ENCODE measurements around the gene OR8G1.

Gene OR8G1, protein sequence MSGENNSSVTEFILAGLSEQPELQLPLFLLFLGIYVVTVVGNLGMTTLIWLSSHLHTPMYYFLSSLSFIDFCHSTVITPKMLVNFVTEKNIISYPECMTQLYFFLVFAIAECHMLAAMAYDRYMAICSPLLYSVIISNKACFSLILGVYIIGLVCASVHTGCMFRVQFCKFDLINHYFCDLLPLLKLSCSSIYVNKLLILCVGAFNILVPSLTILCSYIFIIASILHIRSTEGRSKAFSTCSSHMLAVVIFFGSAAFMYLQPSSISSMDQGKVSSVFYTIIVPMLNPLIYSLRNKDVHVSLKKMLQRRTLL

DNA sequence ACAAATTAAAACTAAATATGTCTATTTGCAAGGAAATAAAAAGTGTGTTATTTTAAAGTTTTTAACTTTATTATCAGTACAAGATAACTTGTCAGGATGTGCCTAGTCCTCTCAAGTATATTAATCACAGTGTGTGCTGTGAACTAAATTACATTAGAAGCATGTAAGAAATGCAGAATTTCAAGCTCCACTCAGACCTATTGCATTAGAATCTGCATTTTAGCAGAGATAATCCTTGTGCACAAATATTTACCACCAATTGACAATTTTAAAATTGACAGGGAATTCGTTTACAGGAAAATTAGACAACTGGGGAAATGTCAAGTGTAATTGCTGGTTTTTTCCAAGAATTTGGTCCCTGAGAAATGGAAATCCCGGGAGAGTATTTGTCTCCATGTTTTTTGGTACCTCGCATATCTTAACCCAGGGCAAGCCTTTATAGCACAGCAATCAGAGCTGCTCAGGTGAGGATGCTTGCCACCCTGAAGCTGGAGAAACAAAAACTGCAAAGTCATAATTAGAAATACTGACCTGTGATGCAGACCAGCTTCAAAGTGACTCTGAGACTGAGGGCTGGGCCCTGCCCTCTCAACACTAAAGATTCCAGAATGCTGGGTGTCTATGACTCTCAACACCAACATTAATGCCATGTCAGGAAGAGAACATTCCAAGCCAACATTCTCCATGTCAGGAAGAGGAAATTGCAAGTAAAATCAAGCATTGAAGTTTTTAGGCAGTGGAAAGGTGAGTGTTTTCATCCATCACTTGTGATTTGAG lies at the start of gene OR8G1:
TSS of gene OR8G1 (plus strand) at position 475 of the 777 bp plus-strand sequence. CDS start 8,581 bp downstream, outside the sequence.
- no peaks in the 10 kb centered on the region for H3K36me3 Mint-ChIP-seq (ENCODE audit: low read depth)
- H3K4me1 Mint-ChIP-seq (ENCODE audit: low read depth), result no peaks in the 10 kb centered on the region
- no peak within 1 kb of the TSS for H3K27ac Mint-ChIP-seq

GRCh38 chr11:124193221-124194010 lies 47.5 kb upstream of the OR8G1 start:
- Mint-ChIP-seq H3K27me3 (ENCODE audit: low read depth) (peaks cover 12% of the 10 kb centered on the region), H3K4me1 (ENCODE audit: low read depth) (no peaks in the 10 kb centered on the region), H3K27ac (no peak overlapping the region), H3K36me3 (ENCODE audit: low read depth) (no peaks in the 10 kb centered on the region), H3K9me3 (no peaks in the 10 kb centered on the region), H3K4me3 (no peak overlapping the region)

More for the DNA sequence above, at the start of gene OR8G1:
- no peaks in the 10 kb centered on the region for H3K27me3 Mint-ChIP-seq (ENCODE audit: low read depth)
- H3K9me3 Mint-ChIP-seq, result no peaks in the 10 kb centered on the region
- H3K4me3 Mint-ChIP-seq, result no peak within 1 kb of the TSS

DNA sequence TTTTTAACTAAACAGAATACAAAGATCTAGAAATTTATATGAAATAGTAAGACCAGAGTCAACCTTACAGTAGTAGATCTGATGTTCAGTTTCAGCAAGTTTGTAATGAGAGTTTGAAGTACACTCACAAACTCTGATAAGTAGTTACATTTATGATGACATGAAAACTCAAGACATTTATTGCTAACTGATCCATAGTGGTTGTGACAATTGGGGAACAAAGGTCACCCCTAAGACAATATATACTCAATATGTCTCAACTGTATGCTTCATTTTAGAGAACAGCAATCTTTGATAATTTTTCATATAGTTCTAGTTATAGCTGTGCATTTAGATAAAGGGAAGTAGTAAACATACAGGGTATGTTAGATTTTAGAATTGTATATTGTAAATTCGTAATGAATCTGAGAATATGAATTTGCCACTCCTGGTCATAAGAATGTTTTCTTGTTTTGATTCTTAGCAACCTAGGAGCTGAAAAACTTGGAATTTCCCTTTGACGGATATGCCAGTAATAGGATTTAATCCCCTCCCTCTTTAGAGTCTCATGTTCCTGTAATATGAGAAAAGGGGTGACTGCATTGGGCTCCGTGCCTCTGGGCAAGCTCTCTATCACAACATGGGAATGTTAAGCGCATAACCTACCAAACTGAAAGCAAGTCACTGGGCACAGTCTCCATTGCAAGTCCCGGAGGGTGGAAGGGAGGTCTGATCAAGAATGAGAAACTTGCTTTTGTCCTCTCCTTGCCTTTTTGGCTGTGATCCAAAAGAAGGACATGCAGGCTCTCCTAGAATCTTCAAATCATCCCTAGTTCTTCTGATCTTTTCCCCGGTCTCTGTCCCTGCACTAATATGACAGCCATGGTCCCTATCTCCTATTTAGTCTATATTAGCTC lies 46.4 kb upstream of the OR8G1 start:
- no peak overlapping the region for H3K27ac Mint-ChIP-seq
- H3K36me3 Mint-ChIP-seq (ENCODE audit: low read depth), result no peaks in the 10 kb centered on the region
- H3K9me3 Mint-ChIP-seq, result no peaks in the 10 kb centered on the region
- H3K4me1 Mint-ChIP-seq (ENCODE audit: low read depth), result no peaks in the 10 kb centered on the region
- no peak overlapping the region for H3K4me3 Mint-ChIP-seq
- peaks cover 12% of the 10 kb centered on the region for H3K27me3 Mint-ChIP-seq (ENCODE audit: low read depth)

DNA sequence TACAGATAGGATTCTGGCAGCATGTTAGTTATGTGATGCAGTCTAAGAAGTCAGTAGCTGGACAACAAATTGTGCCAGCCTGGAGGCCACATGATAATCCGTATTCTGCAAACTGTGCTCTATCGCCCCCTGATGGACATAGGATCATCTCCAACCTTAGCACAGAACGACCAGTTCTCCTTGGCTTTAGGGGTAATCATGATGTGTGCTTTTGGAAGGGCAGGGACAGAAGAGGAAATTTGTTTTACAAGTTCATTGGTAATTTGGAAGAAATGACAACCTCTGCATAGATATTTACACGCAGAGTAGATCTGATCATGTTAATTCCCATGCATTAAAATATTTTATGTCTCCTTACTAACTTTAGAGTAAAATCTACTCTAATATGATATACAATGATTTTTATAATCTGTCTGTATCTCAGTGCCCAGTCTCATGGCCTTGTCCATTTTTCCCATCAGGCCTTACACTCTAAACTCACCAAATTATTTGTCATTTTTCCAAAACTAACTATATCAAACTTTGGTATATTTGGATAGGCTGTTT lies 45.6 kb upstream of the OR8G1 start:
- H3K9me3 Mint-ChIP-seq, result no peaks in the 10 kb centered on the region

DNA sequence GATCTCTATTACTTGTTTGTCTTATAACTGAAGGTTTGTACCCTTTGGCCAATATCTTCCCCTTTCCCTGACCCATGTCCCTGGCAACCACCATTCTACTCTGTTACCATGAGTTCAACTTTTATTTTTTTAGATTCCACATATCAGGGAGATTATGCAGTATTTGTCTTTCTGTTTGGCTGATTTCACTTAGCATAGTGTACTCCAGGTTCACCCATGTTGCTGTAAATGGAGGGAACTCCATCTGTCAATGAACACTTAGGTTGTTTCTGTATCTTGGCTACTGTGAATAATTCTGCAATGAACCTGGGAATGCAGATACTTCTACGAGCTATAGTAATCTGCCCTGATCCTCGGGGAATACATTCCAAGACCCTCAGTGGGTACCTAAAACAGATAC lies 42.9 kb upstream of the OR8G1 start:
- Mint-ChIP-seq H3K9me3 (no peaks in the 10 kb centered on the region), H3K4me3 (no peak overlapping the region)

More for the DNA sequence above, 45.6 kb upstream of the OR8G1 start:
- H3K4me1 Mint-ChIP-seq (ENCODE audit: low read depth), result no peaks in the 10 kb centered on the region
- no peak overlapping the region for H3K27ac Mint-ChIP-seq
- no peaks in the 10 kb centered on the region for H3K36me3 Mint-ChIP-seq (ENCODE audit: low read depth)
- H3K4me3 Mint-ChIP-seq, result no peak overlapping the region
- H3K27me3 Mint-ChIP-seq (ENCODE audit: low read depth), result peaks cover 12% of the 10 kb centered on the region

GRCh38 chr11:124198897-124199296 lies 42.0 kb upstream of the OR8G1 start:
- no peaks in the 10 kb centered on the region for H3K36me3 Mint-ChIP-seq (ENCODE audit: low read depth)
- H3K4me1 Mint-ChIP-seq (ENCODE audit: low read depth), result no peaks in the 10 kb centered on the region
- H3K27me3 Mint-ChIP-seq (ENCODE audit: low read depth), result peaks cover 1% of the 10 kb centered on the region
- no peaks in the 10 kb centered on the region for H3K9me3 Mint-ChIP-seq
- H3K4me3 Mint-ChIP-seq, result no peak overlapping the region
- H3K27ac Mint-ChIP-seq, result no peak overlapping the region

More for the DNA sequence above, 42.9 kb upstream of the OR8G1 start:
- no peaks in the 10 kb centered on the region for H3K36me3 Mint-ChIP-seq (ENCODE audit: low read depth)
- peaks cover 4% of the 10 kb centered on the region for H3K27me3 Mint-ChIP-seq (ENCODE audit: low read depth)
- no peaks in the 10 kb centered on the region for H3K4me1 Mint-ChIP-seq (ENCODE audit: low read depth)
- no peak overlapping the region for H3K27ac Mint-ChIP-seq

- Mint-ChIP-seq H3K27ac (no peak overlapping the region), H3K27me3 (ENCODE audit: low read depth) (no peaks in the 10 kb centered on the region), H3K36me3 (ENCODE audit: low read depth) (no peaks in the 10 kb centered on the region)
Measured at GRCh38 chr11:124199702-124200101, 41.2 kb upstream of the OR8G1 start.

GRCh38 chr11:124200671-124201070 lies 40.2 kb upstream of the OR8G1 start:
- Mint-ChIP-seq H3K27me3 (ENCODE audit: low read depth) (no peaks in the 10 kb centered on the region), H3K4me1 (ENCODE audit: low read depth) (no peaks in the 10 kb centered on the region), H3K36me3 (ENCODE audit: low read depth) (no peaks in the 10 kb centered on the region), H3K27ac (no peak overlapping the region), H3K4me3 (no peak overlapping the region), H3K9me3 (no peaks in the 10 kb centered on the region)

More at GRCh38 chr11:124199702-124200101, 41.2 kb upstream of the OR8G1 start:
- no peaks in the 10 kb centered on the region for H3K4me1 Mint-ChIP-seq (ENCODE audit: low read depth)
- H3K9me3 Mint-ChIP-seq, result no peaks in the 10 kb centered on the region
- no peak overlapping the region for H3K4me3 Mint-ChIP-seq

DNA sequence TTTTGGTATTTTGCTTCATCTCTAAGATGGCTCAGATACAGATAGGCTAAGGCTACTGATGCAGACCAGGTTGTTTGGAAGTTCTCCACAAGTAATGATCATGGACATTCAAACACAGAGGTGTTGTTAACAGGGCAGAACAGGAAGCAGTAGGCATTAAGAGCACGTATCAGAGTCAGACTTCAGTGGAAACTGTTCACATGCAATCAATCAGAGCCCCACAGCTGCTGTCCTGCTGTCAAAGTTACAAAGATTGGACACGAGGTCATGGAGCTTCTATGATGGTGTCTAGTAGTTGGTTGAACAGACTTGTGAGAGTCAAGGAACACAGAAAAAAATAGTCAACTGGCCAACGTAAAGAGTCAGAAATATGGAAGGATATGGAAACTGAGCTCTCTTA lies 37.9 kb upstream of the OR8G1 start:
- Mint-ChIP-seq H3K27ac (no peak overlapping the region), H3K4me3 (no peak overlapping the region), H3K9me3 (no peaks in the 10 kb centered on the region), H3K27me3 (ENCODE audit: low read depth) (no peaks in the 10 kb centered on the region), H3K36me3 (ENCODE audit: low read depth) (no peaks in the 10 kb centered on the region), H3K4me1 (ENCODE audit: low read depth) (no peaks in the 10 kb centered on the region)

- H3K4me1 Mint-ChIP-seq (ENCODE audit: low read depth), result no peaks in the 10 kb centered on the region
- H3K4me3 Mint-ChIP-seq, result no peak overlapping the region
- H3K36me3 Mint-ChIP-seq (ENCODE audit: low read depth), result no peaks in the 10 kb centered on the region
- H3K9me3 Mint-ChIP-seq, result no peaks in the 10 kb centered on the region
- H3K27ac Mint-ChIP-seq, result no peak overlapping the region
- no peaks in the 10 kb centered on the region for H3K27me3 Mint-ChIP-seq (ENCODE audit: low read depth)
Measured at GRCh38 chr11:124204008-124204407, 36.9 kb upstream of the OR8G1 start.

DNA sequence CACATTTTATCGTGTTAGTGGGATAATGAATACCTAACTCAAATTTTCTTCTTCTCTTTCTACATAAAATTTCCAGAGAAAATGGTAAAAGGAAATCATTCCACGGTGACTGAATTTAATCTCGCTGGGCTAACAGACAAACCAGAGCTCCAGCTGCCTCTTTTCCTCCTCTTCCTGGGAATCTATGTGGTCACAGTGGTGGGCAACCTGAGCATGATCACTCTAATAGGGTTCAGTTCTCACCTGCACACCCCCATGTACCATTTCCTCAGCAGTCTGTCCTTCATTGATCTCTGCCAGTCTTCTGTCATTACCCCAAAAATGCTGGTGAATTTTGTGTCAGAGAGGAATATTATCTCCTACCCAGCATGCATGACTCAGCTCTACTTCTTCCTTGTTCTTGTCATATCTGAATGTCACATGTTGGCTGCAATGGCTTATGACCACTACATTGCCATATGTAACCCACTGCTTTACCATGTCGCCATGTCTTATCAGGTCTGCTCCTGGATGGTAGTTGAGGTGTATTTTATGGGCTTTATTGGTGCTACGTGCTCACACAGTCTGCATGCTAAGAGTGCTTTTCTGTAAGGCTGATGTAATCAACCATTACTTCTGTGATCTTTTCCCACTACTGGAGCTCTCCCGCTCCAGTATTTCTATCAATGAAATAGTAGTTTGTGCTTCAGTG lies 33.6 kb upstream of the OR8G1 start:
- H3K9me3 Mint-ChIP-seq, result no peaks in the 10 kb centered on the region
- H3K4me3 Mint-ChIP-seq, result no peak overlapping the region
- no peak overlapping the region for H3K27ac Mint-ChIP-seq
- H3K36me3 Mint-ChIP-seq (ENCODE audit: low read depth), result no peaks in the 10 kb centered on the region
- no peaks in the 10 kb centered on the region for H3K4me1 Mint-ChIP-seq (ENCODE audit: low read depth)
- no peaks in the 10 kb centered on the region for H3K27me3 Mint-ChIP-seq (ENCODE audit: low read depth)

GRCh38 chr11:124209824-124210357 lies 31.0 kb upstream of the OR8G1 start:
- H3K27me3 Mint-ChIP-seq (ENCODE audit: low read depth), result no peaks in the 10 kb centered on the region
- H3K27ac Mint-ChIP-seq, result no peak overlapping the region
- no peaks in the 10 kb centered on the region for H3K4me1 Mint-ChIP-seq (ENCODE audit: low read depth)
- no peaks in the 10 kb centered on the region for H3K36me3 Mint-ChIP-seq (ENCODE audit: low read depth)
- no peak overlapping the region for H3K4me3 Mint-ChIP-seq
- H3K9me3 Mint-ChIP-seq, result no peaks in the 10 kb centered on the region

GRCh38 chr11:124210421-124210820 lies 30.5 kb upstream of the OR8G1 start:
- no peak overlapping the region for H3K27ac Mint-ChIP-seq
- H3K4me3 Mint-ChIP-seq, result no peak overlapping the region
- H3K4me1 Mint-ChIP-seq (ENCODE audit: low read depth), result no peaks in the 10 kb centered on the region
- H3K36me3 Mint-ChIP-seq (ENCODE audit: low read depth), result no peaks in the 10 kb centered on the region
- no peaks in the 10 kb centered on the region for H3K9me3 Mint-ChIP-seq
- no peaks in the 10 kb centered on the region for H3K27me3 Mint-ChIP-seq (ENCODE audit: low read depth)

All from T-helper 1 cell treated with Interleukin-12 subunit alpha and Interleukin-12 subunit beta and Interleukin-4 antibody, amounts not matched to agents 30 μg/mL and 1 μg/mL, for 36 hours (primary cell).